ENCODE results near the gene PIGBOS1. TPM values are rescaled to one million over a fixed set of nuclear protein-coding genes. Genes with fewer than 3 reads are reported as not detected.

Gene PIGBOS1
- total and polyA plus RNA-seq, 9 of the 15 experiments (the other 6 are each of a cell fraction or from before 2014, with no cell fraction given), result 25.2 to 76.2 (median 46.0) TPM

DNA sequence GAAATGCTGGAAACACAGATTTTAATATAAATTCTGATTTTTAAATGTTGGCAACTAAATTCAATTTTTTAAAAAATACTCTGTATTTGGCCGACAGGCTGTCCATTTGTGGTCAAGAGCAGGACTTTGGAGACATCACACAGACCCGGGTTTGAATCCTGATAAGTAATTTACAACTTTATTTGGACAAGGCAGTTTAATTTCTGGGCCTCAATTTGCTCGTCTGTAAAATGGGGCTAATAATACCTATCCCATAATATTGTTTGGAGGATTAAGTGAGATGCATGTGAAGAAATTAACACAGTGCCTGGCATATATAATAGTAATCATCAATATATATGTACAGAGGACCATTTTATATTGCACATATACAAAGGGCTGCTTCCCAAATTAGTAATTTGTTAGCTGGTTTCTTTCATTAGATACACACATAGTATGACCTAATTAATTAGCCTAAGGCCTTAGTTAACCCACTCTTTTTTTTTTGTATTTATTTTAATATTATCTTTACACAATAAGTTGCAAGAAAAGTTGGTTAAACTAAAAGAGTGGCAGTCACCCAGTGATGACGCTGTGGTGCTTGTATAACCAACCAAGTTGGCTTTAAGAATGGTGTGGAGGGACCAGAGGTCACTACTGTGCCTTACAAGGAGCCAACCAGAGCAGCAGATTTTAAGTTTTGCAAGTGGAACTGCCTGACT is 764 bp upstream of the PIGBOS1 start (continued):
- TF ChIP-seq CBX1 (IDR thresholded peaks at IDR 0.05; ENCODE audit: low read depth), result peak; percentile 84; the same call in 1 of the 2 replicates
- TF ChIP-seq ESRRB (CRISPR knock-in tag; IDR thresholded peaks at IDR 0.05; ENCODE audit: borderline replicate concordance), result no peak
- peak; percentile 85 for TF ChIP-seq NR2C1 (IDR thresholded peaks at IDR 0.05)
- TF ChIP-seq NR2C1 (tag; IDR thresholded peaks at IDR 0.05), result peak; percentile 73
- no peak for TF ChIP-seq ZNF707 (CRISPR knock-in tag; conservative IDR thresholded peaks at IDR 0.05)
- no peak for TF ChIP-seq ETS2 (tag; IDR thresholded peaks at IDR 0.05; ENCODE audit: borderline replicate concordance, poor library complexity, severe bottlenecking)
- TF ChIP-seq ZNF76 (CRISPR knock-in tag; IDR thresholded peaks at IDR 0.05; ENCODE audit: borderline replicate concordance), result no peak
- TF ChIP-seq HDAC2 (IDR thresholded peaks at IDR 0.05), result peak; percentile 98
- TF ChIP-seq ZNF830 (CRISPR knock-in tag; IDR thresholded peaks at IDR 0.05), result no peak
- TF ChIP-seq CBX5 (IDR thresholded peaks at IDR 0.05; ENCODE audit: borderline replicate concordance, low read depth), result no peak
- no peak for TF ChIP-seq ZC3H11A (IDR thresholded peaks at IDR 0.05; ENCODE audit: low read depth, low read length)
- TF ChIP-seq HIVEP1 (CRISPR knock-in tag; IDR thresholded peaks at IDR 0.05), result no peak
- peak; percentile 19 for TF ChIP-seq TAF1 (IDR thresholded peaks at IDR 0.05; ENCODE audit: control insufficient read depth, extremely low read depth, insufficient read depth, low read length, severe bottlenecking)
- no peak for TF ChIP-seq POLR3G (IDR thresholded peaks at IDR 0.05; ENCODE audit: extremely low read depth, insufficient read length, insufficient replicate concordance)
- TF ChIP-seq, protein P1, sequence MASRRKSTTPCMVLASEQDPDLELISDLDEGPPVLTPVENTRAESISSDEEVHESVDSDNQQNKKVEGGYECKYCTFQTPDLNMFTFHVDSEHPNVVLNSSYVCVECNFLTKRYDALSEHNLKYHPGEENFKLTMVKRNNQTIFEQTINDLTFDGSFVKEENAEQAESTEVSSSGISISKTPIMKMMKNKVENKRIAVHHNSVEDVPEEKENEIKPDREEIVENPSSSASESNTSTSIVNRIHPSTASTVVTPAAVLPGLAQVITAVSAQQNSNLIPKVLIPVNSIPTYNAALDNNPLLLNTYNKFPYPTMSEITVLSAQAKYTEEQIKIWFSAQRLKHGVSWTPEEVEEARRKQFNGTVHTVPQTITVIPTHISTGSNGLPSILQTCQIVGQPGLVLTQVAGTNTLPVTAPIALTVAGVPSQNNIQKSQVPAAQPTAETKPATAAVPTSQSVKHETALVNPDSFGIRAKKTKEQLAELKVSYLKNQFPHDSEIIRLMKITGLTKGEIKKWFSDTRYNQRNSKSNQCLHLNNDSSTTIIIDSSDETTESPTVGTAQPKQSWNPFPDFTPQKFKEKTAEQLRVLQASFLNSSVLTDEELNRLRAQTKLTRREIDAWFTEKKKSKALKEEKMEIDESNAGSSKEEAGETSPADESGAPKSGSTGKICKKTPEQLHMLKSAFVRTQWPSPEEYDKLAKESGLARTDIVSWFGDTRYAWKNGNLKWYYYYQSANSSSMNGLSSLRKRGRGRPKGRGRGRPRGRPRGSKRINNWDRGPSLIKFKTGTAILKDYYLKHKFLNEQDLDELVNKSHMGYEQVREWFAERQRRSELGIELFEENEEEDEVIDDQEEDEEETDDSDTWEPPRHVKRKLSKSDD (conservative IDR thresholded peaks at IDR 0.05; ENCODE audit: low read length), result no peak
- TF ChIP-seq ADNP (tag; IDR thresholded peaks at IDR 0.05), result peak; percentile 100
- TF ChIP-seq, protein P2, sequence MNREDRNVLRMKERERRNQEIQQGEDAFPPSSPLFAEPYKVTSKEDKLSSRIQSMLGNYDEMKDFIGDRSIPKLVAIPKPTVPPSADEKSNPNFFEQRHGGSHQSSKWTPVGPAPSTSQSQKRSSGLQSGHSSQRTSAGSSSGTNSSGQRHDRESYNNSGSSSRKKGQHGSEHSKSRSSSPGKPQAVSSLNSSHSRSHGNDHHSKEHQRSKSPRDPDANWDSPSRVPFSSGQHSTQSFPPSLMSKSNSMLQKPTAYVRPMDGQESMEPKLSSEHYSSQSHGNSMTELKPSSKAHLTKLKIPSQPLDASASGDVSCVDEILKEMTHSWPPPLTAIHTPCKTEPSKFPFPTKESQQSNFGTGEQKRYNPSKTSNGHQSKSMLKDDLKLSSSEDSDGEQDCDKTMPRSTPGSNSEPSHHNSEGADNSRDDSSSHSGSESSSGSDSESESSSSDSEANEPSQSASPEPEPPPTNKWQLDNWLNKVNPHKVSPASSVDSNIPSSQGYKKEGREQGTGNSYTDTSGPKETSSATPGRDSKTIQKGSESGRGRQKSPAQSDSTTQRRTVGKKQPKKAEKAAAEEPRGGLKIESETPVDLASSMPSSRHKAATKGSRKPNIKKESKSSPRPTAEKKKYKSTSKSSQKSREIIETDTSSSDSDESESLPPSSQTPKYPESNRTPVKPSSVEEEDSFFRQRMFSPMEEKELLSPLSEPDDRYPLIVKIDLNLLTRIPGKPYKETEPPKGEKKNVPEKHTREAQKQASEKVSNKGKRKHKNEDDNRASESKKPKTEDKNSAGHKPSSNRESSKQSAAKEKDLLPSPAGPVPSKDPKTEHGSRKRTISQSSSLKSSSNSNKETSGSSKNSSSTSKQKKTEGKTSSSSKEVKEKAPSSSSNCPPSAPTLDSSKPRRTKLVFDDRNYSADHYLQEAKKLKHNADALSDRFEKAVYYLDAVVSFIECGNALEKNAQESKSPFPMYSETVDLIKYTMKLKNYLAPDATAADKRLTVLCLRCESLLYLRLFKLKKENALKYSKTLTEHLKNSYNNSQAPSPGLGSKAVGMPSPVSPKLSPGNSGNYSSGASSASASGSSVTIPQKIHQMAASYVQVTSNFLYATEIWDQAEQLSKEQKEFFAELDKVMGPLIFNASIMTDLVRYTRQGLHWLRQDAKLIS (CRISPR knock-in tag; IDR thresholded peaks at IDR 0.05), result no peak
- TF ChIP-seq ZKSCAN8 (CRISPR knock-in tag; IDR thresholded peaks at IDR 0.05), result no peak; the same call in 1 of the 2 replicates
- TF ChIP-seq, protein P3, sequence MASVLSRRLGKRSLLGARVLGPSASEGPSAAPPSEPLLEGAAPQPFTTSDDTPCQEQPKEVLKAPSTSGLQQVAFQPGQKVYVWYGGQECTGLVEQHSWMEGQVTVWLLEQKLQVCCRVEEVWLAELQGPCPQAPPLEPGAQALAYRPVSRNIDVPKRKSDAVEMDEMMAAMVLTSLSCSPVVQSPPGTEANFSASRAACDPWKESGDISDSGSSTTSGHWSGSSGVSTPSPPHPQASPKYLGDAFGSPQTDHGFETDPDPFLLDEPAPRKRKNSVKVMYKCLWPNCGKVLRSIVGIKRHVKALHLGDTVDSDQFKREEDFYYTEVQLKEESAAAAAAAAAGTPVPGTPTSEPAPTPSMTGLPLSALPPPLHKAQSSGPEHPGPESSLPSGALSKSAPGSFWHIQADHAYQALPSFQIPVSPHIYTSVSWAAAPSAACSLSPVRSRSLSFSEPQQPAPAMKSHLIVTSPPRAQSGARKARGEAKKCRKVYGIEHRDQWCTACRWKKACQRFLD (CRISPR knock-in tag; IDR thresholded peaks at IDR 0.05), result peak; percentile 45; the same call in 1 of the 2 replicates
- TF ChIP-seq NCOA4 (IDR thresholded peaks at IDR 0.05; ENCODE audit: partially characterized antibody), result no peak
